ENCODE results near the gene FGD2.
A peak's percentile ranks its signal among the peaks of the same experiment; 100 is the strongest.
"Not testable (repeated sequence)": the region's sequence is repeated elsewhere in the genome, so short reads cannot be mapped to it uniquely, and the experiment has no call there.

The FGD2 gene

GRCh38 chr6:37047689-37048402 is 42.4 kb downstream of the FGD2 start:
- peak; percentile 36 for DNase-seq

DNA sequence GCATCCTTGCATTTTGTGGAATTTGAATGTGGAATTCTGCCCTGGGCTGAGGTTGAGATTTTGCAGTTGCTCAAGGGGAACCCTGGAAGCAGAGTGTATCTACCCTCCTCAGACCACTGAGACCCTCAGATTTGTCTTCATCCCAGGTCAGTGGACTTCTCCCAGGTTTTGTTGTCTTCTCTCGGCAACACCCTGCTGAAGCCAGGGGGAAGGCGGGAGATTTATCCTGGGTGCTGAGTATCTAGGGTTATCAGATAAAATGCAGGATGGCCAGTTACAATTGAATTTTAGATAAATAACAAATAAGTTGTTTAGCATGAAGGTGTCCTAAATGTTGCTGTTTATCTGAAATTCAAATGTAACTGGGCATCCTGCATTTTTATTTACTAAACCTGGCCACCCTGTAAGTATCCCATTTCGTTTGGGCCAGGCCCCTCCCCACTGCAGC is 43.0 kb downstream of the FGD2 start:
- DNase-seq: no peak

GRCh38 chr6:37048851-37049757 is 43.6 kb downstream of the FGD2 start:
- DNase-seq: peak; percentile 97

DNA sequence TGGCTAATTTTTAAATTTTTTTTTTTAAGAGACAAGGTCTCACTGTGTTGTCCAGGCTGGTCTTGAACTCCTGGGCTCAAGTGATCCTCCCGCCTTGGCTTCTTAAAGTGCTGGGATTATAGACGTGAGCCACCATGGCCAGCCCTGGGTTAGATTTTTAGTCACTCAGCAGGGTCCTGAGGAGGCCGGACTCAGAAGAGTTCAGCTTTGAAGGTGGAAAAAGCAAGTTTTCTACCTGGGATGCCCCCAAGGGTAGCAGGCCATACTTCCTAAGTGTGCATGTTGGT is 44.2 kb downstream of the FGD2 start:
- DNase-seq: no peak

DNA sequence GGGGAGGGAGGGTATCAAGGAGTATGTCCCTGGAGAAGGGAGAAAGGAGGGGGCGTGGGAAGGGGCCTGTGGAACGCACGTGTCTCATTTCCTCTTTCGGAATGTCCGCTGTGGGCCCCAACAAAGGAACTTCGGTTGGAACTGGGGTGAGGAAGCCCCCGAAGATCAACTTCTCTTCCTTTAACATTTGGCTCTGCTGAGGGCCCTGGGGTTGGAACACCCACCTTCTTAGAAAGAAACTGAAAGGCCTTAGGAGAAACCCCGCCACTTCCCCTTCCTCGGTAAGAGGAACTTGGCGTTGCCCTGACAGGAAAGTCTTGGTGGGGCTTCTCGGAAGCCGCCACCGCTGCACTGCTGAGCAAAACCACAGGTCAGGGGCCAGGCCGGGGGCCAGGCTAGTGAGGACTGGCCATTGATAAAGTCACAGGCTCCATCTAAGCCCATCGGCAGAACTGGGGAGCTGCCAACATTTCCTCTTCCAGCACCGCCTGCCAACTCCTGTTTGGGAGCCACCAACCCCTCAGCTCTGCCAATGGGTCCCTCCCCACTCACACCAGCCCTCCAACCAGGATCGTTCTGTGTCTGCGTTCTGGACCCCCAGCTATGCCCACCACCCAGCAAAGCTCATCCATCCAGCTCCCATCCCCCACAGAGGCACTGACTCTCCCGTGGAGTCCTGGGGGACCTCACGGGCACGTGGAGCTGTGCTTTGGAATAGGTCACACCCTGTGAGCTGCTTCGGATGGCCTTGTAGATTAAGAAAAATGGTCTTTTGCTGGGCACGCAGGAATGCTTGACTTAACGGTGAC is 44.8 kb downstream of the FGD2 start:
- peak; percentile 99 for DNase-seq

GRCh38 chr6:37050854-37051137 is 45.3 kb downstream of the FGD2 start:
- DNase-seq: no peak

GRCh38 chr6:37051138-37052026 is 45.9 kb downstream of the FGD2 start:
- DNase-seq: peak; percentile 87

GRCh38 chr6:37052027-37052628 is 46.7 kb downstream of the FGD2 start:
- DNase-seq: no peak

- no peak for DNase-seq
Measured at GRCh38 chr6:37053683-37054082, 48.2 kb downstream of the FGD2 start.

DNA sequence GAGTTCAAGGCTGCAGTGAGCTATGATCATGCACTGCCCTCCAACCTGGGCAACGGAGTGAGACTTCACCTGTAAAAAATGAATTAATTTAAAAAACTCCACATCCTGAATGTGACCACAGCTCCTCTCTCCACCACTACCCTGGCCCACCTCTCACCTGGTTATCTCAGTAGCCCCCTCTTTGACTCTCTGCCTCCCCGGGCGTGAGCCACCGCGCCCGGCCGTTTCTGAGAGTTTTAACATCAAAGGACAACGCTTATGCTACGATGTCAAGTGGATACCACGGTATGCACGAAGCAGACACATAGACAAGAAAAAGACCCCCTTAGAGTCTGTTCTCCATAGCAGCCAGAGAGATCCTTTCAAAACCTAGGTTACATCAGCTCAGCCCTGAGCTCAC is 48.7 kb downstream of the FGD2 start:
- no peak for DNase-seq

- no peak for DNase-seq
Measured at GRCh38 chr6:37054580-37054979, 49.1 kb downstream of the FGD2 start.

DNA sequence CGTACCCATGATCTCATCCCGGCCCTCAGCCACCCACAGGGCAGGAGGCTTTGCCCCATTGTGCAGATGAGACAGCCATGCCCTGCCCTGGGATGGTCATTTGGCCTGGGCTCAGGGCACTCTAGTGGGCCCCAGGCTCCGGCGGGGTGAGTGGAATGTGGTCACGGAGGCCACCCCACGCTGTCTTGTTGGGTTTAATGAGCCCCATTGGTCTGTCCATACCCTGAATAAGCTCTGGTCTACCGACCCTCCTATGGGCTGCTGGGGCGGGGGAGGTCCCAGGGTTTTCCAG is 50.6 kb downstream of the FGD2 start:
- DNase-seq: no peak

DNA sequence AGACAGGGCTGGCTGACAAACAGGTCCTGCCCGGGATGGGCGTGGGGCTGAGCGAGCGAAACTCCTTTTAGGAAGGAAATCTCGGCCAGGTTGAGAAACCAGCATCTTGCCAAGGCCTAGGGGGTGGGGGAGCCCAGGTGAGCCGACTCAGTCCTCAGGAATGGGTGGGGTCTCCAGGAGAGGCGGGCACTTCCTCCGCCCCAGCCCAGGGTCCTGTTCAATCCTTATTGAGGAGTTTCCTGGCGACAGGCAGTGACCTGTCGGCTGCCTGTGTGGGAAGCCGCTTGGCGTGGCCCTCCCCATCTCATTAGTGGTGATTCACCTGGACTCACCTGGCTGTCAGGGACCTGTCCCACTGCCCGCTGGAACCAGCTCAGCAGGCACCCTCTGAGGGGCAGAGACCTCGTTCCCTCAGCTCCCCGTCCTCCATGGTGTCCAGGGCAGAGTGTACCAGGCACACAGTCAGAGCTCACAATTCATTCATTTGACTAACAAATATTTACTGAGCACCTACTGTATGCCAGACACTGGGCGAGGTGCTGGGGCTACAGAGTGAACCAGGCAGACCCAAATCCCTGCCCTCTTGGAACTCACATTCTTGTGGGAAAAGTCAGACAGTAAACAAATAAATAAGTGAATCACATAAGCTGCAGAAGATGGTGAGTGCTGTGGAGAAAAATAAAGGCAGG is 51.1 kb downstream of the FGD2 start:
- no peak for DNase-seq

DNA sequence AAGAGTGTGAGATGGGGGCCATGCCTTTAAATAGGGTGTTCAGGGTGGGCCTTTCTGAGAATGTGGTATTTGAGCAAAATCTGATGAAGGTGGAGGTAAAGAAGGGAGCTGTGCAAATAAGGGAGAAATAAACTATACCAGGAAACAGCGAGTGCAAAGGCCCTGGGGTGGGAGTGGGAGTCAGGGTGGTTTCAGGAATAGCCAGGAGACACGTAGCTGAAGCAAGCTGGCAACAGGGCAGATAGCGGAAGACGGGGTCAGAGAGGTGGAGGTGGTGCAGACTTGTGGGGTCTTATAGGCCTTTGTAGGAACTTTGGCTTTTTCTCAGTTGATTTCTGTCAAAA is 51.6 kb downstream of the FGD2 start:
- DNase-seq: no peak

GRCh38 chr6:37057678-37058077 is 52.2 kb downstream of the FGD2 start:
- no peak for DNase-seq

DNA sequence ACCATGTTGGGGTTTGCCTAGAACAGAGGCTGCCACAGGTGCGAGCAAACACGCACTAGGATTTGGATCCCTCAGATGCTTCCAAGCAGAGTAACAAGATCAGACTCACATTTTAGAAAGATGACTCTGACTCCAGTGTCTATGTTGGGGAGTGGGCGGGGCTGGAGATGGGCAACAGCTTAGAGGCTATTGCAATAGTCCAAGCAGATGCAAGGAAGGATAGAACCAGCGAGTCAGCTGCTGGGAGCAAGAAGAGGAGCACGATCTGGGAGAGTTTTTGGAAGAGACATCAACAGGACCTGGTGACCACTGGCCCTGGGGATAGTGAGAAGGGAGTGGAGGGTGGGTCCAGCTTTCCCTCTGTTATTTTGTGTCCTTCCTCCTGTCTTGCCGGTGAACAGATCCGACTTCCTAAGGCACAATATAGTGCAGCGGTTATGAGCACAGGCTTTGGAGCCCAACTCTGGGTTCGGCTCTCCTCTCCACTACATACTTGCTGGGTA is 52.7 kb downstream of the FGD2 start:
- peak; percentile 82 for DNase-seq

DNA sequence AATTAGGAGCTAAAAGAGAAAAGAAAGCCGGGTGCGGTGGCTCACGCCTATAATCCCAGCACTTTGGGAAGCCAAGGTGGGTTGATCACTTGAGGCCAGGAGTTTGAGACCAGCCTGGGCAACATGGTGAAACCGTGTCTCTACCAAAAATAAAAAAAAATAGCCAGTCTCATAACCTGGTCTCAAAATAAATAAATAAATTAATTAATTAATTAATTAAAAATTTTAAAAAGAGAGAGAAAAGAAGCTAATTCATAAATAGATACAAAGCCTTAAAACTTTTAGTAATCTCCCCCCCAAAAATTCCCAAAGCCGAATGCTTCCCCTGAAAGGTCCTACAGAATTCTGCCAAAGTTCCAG is 53.5 kb downstream of the FGD2 start:
- DNase-seq: not testable (repeated sequence)

GRCh38 chr6:37059344-37060194 is 54.1 kb downstream of the FGD2 start:
- peak; percentile 85 for DNase-seq

DNA sequence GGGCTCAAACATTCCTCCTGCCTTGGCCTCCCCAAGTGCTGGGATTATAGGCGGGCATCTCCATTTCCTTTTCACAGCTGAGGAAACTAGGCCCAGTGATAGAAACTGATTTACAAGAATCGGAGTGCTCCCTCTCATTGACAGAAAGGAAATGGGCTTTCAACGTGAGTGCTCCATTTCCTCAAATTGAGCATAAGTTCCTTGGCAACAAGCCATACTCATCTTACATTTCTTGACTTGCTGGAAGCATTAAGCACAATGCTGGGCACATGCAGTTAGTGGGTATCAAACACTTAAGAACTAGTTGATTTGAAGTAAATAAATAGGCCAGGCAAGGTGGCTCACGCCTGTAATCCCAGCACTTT is 54.7 kb downstream of the FGD2 start:
- peak; percentile 75 for DNase-seq

- DNase-seq: no peak
Measured at GRCh38 chr6:37061157-37061804, 55.8 kb downstream of the FGD2 start.
